Measurements from ENCODE around the gene PLGRKT.
"Not testable (repeated sequence)": the region's sequence is repeated elsewhere in the genome, so short reads cannot be mapped to it uniquely, and the experiment has no call there.

The PLGRKT gene

DNA sequence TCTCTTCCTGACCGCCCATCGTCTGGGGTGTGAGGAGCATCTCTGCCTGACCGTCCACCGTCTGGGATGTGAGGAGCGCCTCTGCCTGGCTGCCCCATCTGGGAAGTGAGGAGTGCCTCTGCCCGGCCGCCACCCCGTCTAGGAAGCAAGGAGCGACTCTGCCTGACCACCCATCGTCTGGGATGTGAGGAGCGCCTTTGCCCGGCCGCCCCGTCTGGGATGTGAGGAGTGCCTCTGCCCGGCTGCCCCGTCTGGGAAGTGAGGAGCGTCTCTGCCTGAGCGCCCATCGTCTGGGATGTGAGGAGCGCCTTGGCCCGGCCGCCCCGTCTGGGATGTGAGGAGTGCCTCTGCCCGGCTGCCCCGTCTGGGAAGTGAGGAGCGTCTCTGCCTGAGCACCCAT lies 4.4 kb downstream of the PLGRKT start:
- not testable (repeated sequence) for H3K27ac ChIP-seq (ENCODE audit: low read depth in 2 of 2, low read length in 2 of 2); H3K4me3 ChIP-seq (ENCODE audit: low read length in 2 of 2); H3K27me3 ChIP-seq (ENCODE audit: control insufficient read depth in 2 of 2, insufficient read depth in 2 of 2, low read length in 2 of 2); H3K9ac ChIP-seq (ENCODE audit: low read depth in 1 of 2, low read length in 2 of 2); H3K9me3 ChIP-seq (ENCODE audit: control insufficient read depth in 2 of 2, low read length in 2 of 2)
- H3K36me3 ChIP-seq (ENCODE audit: control insufficient read depth in 2 of 2, insufficient read depth in 2 of 2, low read length in 2 of 2), result peaks cover 3 to 27% of the 10 kb centered on the region in 2 donors
- H3K4me1 ChIP-seq (ENCODE audit: control insufficient read depth in 2 of 2, insufficient read depth in 2 of 2, low read length in 2 of 2), result peaks cover 6 to 19% of the 10 kb centered on the region in 2 donors

DNA sequence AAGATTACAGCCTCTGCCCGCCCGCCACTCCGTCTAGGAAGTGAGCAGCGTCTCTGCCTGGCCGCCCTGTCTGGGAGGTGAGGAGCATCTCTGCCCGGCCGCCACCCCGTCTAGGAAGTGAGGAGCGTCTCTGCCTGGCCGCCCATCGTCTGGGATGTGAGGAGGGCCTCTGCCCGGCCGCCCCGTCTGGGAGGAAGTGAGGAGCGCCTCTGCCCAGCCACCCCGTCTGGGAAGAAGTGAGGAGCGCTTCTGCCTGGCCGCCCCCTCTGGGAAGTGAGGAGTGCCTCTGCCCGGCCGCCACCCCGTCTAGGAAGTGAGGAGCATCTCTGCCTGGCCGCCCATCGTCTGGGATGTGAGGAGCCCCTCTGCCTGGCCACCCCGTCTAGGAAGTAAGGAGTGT lies 4.8 kb downstream of the PLGRKT start:
- not testable (repeated sequence) for H3K9ac ChIP-seq (ENCODE audit: low read depth in 1 of 2, low read length in 2 of 2); H3K9me3 ChIP-seq (ENCODE audit: control insufficient read depth in 2 of 2, low read length in 2 of 2); H3K27me3 ChIP-seq (ENCODE audit: control insufficient read depth in 2 of 2, insufficient read depth in 2 of 2, low read length in 2 of 2); H3K4me3 ChIP-seq (ENCODE audit: low read length in 2 of 2); H3K27ac ChIP-seq (ENCODE audit: low read depth in 2 of 2, low read length in 2 of 2)
- Histone ChIP-seq H3K36me3 (ENCODE audit: control insufficient read depth in 2 of 2, insufficient read depth in 2 of 2, low read length in 2 of 2) (peaks cover 3 to 28% of the 10 kb centered on the region in 2 donors), H3K4me1 (ENCODE audit: control insufficient read depth in 2 of 2, insufficient read depth in 2 of 2, low read length in 2 of 2) (peaks cover 3 to 15% of the 10 kb centered on the region in 2 donors)

DNA sequence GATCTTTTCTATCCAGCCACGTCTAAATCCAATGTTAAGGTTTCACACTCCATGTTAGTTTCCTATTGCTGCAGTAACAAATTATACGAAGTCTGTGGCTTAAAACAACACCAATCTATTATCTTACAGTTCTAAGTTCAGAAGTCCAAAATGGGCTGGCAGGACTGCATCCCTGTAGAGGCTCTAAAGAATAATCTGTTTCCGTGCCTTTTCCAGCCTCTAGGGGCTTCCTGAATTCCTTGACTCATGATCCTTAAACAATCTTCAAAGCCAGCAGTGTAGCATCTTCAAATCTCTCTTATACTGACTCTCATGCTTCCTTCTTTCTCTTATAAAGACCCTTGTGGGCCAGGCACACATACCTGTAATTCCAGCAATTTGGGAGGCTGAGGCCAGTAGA lies 6.8 kb downstream of the PLGRKT start:
- H3K4me3 ChIP-seq (ENCODE audit: low read length in 2 of 2), result no peak overlapping the region
- no peak overlapping the region for H3K27ac ChIP-seq (ENCODE audit: low read depth in 2 of 2, low read length in 2 of 2)
- no peaks in the 10 kb centered on the region for H3K27me3 ChIP-seq (ENCODE audit: control insufficient read depth in 2 of 2, insufficient read depth in 2 of 2, low read length in 2 of 2)
- no peaks in the 10 kb centered on the region for H3K9me3 ChIP-seq (ENCODE audit: control insufficient read depth in 2 of 2, low read length in 2 of 2)
- H3K9ac ChIP-seq (ENCODE audit: low read depth in 1 of 2, low read length in 2 of 2), result no peak overlapping the region
- peaks cover 0 to 7% of the 10 kb centered on the region in 2 donors for H3K4me1 ChIP-seq (ENCODE audit: control insufficient read depth in 2 of 2, insufficient read depth in 2 of 2, low read length in 2 of 2)
- H3K36me3 ChIP-seq (ENCODE audit: control insufficient read depth in 2 of 2, insufficient read depth in 2 of 2, low read length in 2 of 2), result peaks cover 3 to 27% of the 10 kb centered on the region in 2 donors

DNA sequence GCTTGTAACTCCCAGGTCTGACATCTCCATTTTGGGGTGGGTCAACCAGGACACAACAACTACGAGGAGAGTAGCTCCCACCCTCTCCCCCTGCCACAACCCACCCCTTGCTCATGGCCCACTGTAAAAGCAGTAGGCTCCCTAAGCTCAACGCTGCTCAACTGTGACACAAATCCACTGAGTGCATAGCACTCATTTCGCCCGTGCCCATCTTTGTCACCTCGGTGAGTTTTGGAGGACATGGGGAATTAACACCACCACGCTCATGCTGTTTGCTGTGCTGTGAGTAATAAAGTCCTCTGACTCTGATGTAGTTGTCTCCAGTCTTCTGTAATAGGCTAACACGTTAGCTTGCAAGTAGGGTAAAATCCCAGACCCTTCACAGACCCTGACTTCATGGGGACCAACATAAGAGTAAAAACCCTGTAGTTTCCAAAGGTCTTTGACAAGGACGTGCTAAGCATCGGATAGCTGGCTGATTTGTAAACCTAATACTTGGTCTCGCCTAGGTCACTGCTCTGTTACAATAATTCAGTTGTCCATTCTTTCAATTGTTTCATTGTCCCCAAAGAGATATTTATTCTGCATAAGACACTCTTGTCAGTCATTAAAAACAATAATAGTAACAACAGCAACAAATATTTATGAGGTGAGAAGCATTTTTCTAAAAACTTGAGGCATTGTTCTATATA lies 7.7 kb downstream of the PLGRKT start:
- Histone ChIP-seq H3K9me3 (ENCODE audit: control insufficient read depth in 2 of 2, low read length in 2 of 2) (no peaks in the 10 kb centered on the region), H3K27me3 (ENCODE audit: control insufficient read depth in 2 of 2, insufficient read depth in 2 of 2, low read length in 2 of 2) (no peaks in the 10 kb centered on the region), H3K27ac (ENCODE audit: low read depth in 2 of 2, low read length in 2 of 2) (no peak overlapping the region), H3K4me1 (ENCODE audit: control insufficient read depth in 2 of 2, insufficient read depth in 2 of 2, low read length in 2 of 2) (no peaks in the 10 kb centered on the region), H3K4me3 (ENCODE audit: low read length in 2 of 2) (no peak overlapping the region), H3K9ac (ENCODE audit: low read depth in 1 of 2, low read length in 2 of 2) (no peak overlapping the region), H3K36me3 (ENCODE audit: control insufficient read depth in 2 of 2, insufficient read depth in 2 of 2, low read length in 2 of 2) (peaks cover 3 to 19% of the 10 kb centered on the region in 2 donors)

DNA sequence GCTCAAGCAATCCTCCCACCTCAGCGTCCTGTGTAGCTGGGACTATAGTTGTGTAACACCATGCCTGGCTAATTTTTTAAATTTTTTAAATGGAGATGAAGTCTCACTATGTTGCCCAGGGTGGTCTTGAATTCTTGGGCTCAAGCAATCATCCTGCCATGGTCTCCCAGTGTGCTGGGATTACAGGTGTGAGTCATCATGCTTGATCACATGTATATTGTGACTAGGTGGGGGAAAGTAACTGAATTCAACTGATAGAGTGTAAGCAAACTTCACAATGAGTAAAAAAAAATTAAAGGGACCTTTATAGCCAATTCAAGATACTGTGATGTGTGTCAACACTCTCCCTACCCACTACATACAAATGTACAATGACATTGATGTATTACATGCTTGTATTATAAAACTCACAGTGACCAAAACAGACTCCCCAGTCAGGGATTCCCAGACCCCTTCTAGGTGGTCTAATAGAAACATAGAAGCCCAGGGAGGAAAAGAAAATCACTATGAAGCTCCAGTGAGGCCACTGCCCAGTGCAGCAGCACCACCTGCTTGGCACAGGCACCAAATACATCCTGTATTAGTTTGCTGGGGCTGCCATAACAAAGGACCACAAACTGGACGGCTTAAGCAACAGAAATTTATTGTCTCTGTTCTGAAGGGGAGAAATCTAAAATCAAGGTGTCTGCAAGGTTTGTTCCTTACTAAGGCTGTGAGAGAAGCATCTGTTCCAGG lies 8.8 kb downstream of the PLGRKT start:
- Histone ChIP-seq H3K4me1 (ENCODE audit: control insufficient read depth in 2 of 2, insufficient read depth in 2 of 2, low read length in 2 of 2) (no peaks in the 10 kb centered on the region), H3K9me3 (ENCODE audit: control insufficient read depth in 2 of 2, low read length in 2 of 2) (no peaks in the 10 kb centered on the region), H3K36me3 (ENCODE audit: control insufficient read depth in 2 of 2, insufficient read depth in 2 of 2, low read length in 2 of 2) (peaks cover 3 to 19% of the 10 kb centered on the region in 2 donors), H3K27me3 (ENCODE audit: control insufficient read depth in 2 of 2, insufficient read depth in 2 of 2, low read length in 2 of 2) (no peaks in the 10 kb centered on the region), H3K9ac (ENCODE audit: low read depth in 1 of 2, low read length in 2 of 2) (no peak overlapping the region), H3K4me3 (ENCODE audit: low read length in 2 of 2) (no peak overlapping the region), H3K27ac (ENCODE audit: low read depth in 2 of 2, low read length in 2 of 2) (no peak overlapping the region)

DNA sequence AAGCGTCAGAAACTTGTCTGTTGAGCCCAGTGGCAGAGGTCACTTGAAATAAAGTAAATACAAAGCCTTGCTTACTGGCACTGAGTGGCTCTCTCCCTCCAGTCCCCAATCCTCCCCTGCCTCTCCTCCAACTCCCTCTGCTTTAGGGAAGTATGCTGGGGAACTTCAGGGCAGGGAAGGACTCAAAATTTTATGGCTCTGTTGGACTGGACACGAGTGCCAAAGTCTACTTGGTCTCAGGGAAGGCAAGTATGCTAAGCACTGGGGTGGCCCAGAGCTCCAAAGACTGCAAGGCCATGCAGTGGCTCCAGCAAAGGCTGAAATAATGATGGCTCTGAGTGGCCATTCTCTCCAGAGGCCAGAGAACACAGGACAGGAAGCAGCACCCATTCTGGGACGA lies 9.6 kb downstream of the PLGRKT start:
- no peak overlapping the region for H3K27ac ChIP-seq (ENCODE audit: low read depth in 2 of 2, low read length in 2 of 2)
- H3K4me1 ChIP-seq (ENCODE audit: control insufficient read depth in 2 of 2, insufficient read depth in 2 of 2, low read length in 2 of 2), result no peaks in the 10 kb centered on the region
- H3K27me3 ChIP-seq (ENCODE audit: control insufficient read depth in 2 of 2, insufficient read depth in 2 of 2, low read length in 2 of 2), result no peaks in the 10 kb centered on the region
- no peaks in the 10 kb centered on the region for H3K9me3 ChIP-seq (ENCODE audit: control insufficient read depth in 2 of 2, low read length in 2 of 2)
- H3K9ac ChIP-seq (ENCODE audit: low read depth in 1 of 2, low read length in 2 of 2), result no peak overlapping the region
- peaks cover 3 to 15% of the 10 kb centered on the region in 2 donors for H3K36me3 ChIP-seq (ENCODE audit: control insufficient read depth in 2 of 2, insufficient read depth in 2 of 2, low read length in 2 of 2)
- no peak overlapping the region for H3K4me3 ChIP-seq (ENCODE audit: low read length in 2 of 2)

DNA sequence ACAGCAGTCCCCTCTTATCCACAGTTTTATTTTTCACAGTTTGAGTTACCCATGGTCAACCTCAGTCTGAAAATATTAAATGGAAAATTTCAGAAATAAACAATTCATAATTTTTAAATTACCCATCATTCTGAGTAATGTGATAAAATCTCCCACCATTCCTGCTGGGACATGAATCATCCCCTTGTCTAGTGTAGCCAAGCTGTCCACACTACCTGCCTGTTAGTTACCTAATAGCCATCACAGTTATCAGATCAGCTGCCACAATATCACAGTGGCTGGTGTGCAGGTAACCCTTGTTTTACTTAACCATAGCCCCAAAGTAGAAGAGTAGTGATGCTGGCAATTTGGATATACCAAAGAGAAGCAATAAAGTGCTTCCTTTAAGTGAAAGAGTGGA lies 10.7 kb downstream of the PLGRKT start:
- no peaks in the 10 kb centered on the region for H3K4me1 ChIP-seq (ENCODE audit: control insufficient read depth in 2 of 2, insufficient read depth in 2 of 2, low read length in 2 of 2)
- H3K9me3 ChIP-seq (ENCODE audit: control insufficient read depth in 2 of 2, low read length in 2 of 2), result no peaks in the 10 kb centered on the region
- no peak overlapping the region for H3K4me3 ChIP-seq (ENCODE audit: low read length in 2 of 2)
- H3K27me3 ChIP-seq (ENCODE audit: control insufficient read depth in 2 of 2, insufficient read depth in 2 of 2, low read length in 2 of 2), result no peaks in the 10 kb centered on the region
- H3K36me3 ChIP-seq (ENCODE audit: control insufficient read depth in 2 of 2, insufficient read depth in 2 of 2, low read length in 2 of 2), result peaks cover 3 to 14% of the 10 kb centered on the region in 2 donors
- H3K9ac ChIP-seq (ENCODE audit: low read depth in 1 of 2, low read length in 2 of 2), result no peak overlapping the region
- H3K27ac ChIP-seq (ENCODE audit: low read depth in 2 of 2, low read length in 2 of 2), result no peak overlapping the region

DNA sequence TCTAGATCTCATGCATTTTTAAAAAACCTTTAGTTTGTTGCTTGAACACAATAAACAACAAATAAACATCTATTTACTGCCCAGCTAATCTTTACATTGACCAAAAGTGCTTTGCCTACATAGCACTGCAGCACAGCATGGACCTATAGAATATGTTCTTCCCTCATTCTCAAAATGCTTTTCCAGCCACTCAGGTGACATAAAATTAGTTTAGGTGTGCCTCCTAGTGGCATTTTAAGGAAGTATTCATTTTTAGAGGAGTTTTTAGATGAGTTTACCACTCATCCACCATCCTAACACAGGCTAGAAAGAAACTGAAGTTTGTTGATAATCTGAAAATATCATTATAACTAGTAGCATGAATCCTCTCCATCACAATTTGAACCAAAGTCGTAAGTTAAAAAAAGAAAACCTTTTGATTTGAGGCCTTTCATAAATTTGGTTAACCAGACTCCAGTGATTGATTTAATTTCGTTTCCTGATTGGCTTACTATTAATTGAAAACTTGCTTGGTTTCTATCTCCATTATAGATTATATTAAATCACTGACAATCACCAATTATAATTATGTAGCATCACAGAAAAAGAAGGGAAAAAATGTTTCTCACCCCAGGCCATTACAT lies 12.6 kb downstream of the PLGRKT start:
- no peaks in the 10 kb centered on the region for H3K4me1 ChIP-seq (ENCODE audit: control insufficient read depth in 2 of 2, insufficient read depth in 2 of 2, low read length in 2 of 2)
- H3K9ac ChIP-seq (ENCODE audit: low read depth in 1 of 2, low read length in 2 of 2), result no peak overlapping the region
- H3K36me3 ChIP-seq (ENCODE audit: control insufficient read depth in 2 of 2, insufficient read depth in 2 of 2, low read length in 2 of 2), result peaks cover 0 to 8% of the 10 kb centered on the region in 2 donors
- no peaks in the 10 kb centered on the region for H3K9me3 ChIP-seq (ENCODE audit: control insufficient read depth in 2 of 2, low read length in 2 of 2)
- no peak overlapping the region for H3K4me3 ChIP-seq (ENCODE audit: low read length in 2 of 2)
- H3K27ac ChIP-seq (ENCODE audit: low read depth in 2 of 2, low read length in 2 of 2), result no peak overlapping the region
- no peaks in the 10 kb centered on the region for H3K27me3 ChIP-seq (ENCODE audit: control insufficient read depth in 2 of 2, insufficient read depth in 2 of 2, low read length in 2 of 2)

DNA sequence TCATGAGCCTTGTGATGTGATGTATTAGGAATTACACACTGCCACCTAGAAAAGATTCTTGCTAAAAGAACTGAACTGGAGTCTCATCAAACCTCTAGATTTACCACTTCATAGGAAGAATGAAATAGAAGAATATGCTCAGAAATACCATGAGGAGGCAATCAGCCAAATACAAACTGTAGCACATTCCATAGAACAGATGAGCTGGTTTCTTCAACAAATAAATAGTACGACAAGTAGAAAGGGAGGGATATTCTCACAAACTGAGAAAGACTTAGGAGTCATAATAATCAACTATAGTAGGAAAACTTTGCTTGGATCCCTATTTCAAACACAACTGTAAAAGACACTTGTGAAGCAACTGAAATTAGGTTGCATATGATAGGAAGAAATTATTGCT lies 15.4 kb downstream of the PLGRKT start:
- Histone ChIP-seq H3K36me3 (ENCODE audit: control insufficient read depth in 2 of 2, insufficient read depth in 2 of 2, low read length in 2 of 2) (peaks cover 9 to 12% of the 10 kb centered on the region in 2 donors), H3K4me1 (ENCODE audit: control insufficient read depth in 2 of 2, insufficient read depth in 2 of 2, low read length in 2 of 2) (no peaks in the 10 kb centered on the region)

DNA sequence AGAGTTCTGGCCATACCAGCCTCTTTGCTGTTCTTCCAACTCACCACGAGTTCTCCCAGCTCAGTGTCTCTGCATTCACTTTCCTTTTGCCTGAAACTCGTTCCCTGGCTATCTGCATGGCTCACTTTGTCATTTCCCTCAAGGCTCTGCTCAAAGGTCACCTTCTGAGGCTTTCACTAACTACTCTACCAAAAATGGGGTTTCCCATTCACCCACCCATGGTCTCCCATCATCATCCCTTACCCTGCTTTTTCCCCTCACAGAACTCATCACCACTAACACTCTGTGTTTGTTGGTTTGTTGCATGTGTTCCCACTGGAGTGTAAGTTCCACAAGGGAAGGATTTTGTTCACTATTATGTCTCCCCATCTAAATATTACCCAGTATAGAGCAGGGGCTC lies 16.6 kb downstream of the PLGRKT start:
- H3K9ac ChIP-seq (ENCODE audit: low read depth in 1 of 2, low read length in 2 of 2), result no peak overlapping the region

More for the DNA sequence above, 15.4 kb downstream of the PLGRKT start:
- Histone ChIP-seq H3K27ac (ENCODE audit: low read depth in 2 of 2, low read length in 2 of 2) (no peak overlapping the region), H3K9me3 (ENCODE audit: control insufficient read depth in 2 of 2, low read length in 2 of 2) (no peaks in the 10 kb centered on the region), H3K27me3 (ENCODE audit: control insufficient read depth in 2 of 2, insufficient read depth in 2 of 2, low read length in 2 of 2) (no peaks in the 10 kb centered on the region), H3K4me3 (ENCODE audit: low read length in 2 of 2) (no peak overlapping the region), H3K9ac (ENCODE audit: low read depth in 1 of 2, low read length in 2 of 2) (no peak overlapping the region)

More for the DNA sequence above, 16.6 kb downstream of the PLGRKT start:
- H3K4me3 ChIP-seq (ENCODE audit: low read length in 2 of 2), result no peak overlapping the region
- no peaks in the 10 kb centered on the region for H3K4me1 ChIP-seq (ENCODE audit: control insufficient read depth in 2 of 2, insufficient read depth in 2 of 2, low read length in 2 of 2)
- no peak overlapping the region for H3K27ac ChIP-seq (ENCODE audit: low read depth in 2 of 2, low read length in 2 of 2)
- peaks cover 9 to 12% of the 10 kb centered on the region in 2 donors for H3K36me3 ChIP-seq (ENCODE audit: control insufficient read depth in 2 of 2, insufficient read depth in 2 of 2, low read length in 2 of 2)
- no peaks in the 10 kb centered on the region for H3K27me3 ChIP-seq (ENCODE audit: control insufficient read depth in 2 of 2, insufficient read depth in 2 of 2, low read length in 2 of 2)
- no peaks in the 10 kb centered on the region for H3K9me3 ChIP-seq (ENCODE audit: control insufficient read depth in 2 of 2, low read length in 2 of 2)
